Neural cell (in vitro differentiated cells): ENCODE results near the gene ASCL2. TPM values are rescaled to one million over a fixed set of nuclear protein-coding genes. Genes with fewer than 3 reads are reported as not detected.

ENCODE experiments used
- H2AFZ ChIP-seq: fragments of 200-600, 300-800 bp; sonication (generic), shearing (Covaris generic); 2 replicates; pipeline ENCODE4 v1.6.0; 2014; ENCODE audit warnings: low read depth, mild to moderate bottlenecking, antibody characterized with exemption, low read length, moderate library complexity
- H3F3A ChIP-seq: fragments of 200-600 bp; shearing (Covaris generic); 2 replicates; pipeline ENCODE4 v1.6.1; 2016; ENCODE audit warnings: mild to moderate bottlenecking, moderate library complexity, mixed read lengths, antibody characterized with exemption, low read length; ENCODE audit not compliant: insufficient read depth, poor library complexity, severe bottlenecking
- H3K27ac ChIP-seq: fragments of 200-600, 300-800 bp; sonication (generic), shearing (Covaris generic); 2 replicates; pipeline ENCODE4 v1.5.1; 2014; ENCODE audit warnings: mild to moderate bottlenecking, low read length, moderate library complexity
- H3K27me3 ChIP-seq: fragments of 300-800, 200-600 bp; sonication (generic), shearing (Covaris generic); 2 replicates; pipeline ENCODE4 v1.6.0; 2014; ENCODE audit warnings: mild to moderate bottlenecking, low read depth, low read length, moderate library complexity; ENCODE audit not compliant: insufficient read depth
- H3K36me3 ChIP-seq: fragments of 300-800, 200-600 bp; sonication (generic), shearing (Covaris generic); 2 replicates; pipeline ENCODE4 v1.5.1; 2014; ENCODE audit warnings: mild to moderate bottlenecking, antibody characterized with exemption, low read length, moderate library complexity; ENCODE audit not compliant: insufficient read depth
- H3K4me2 ChIP-seq: fragments of 300-800, 200-600 bp; sonication (generic), shearing (Covaris generic); 2 replicates; pipeline ENCODE4 v1.6.0; 2014; ENCODE audit warnings: mild to moderate bottlenecking, low read length
- H3K4me3 ChIP-seq: fragments of 300-800, 200-600 bp; sonication (generic), shearing (Covaris generic); 2 replicates; pipeline ENCODE4 v1.5.1; 2014; ENCODE audit warnings: mild to moderate bottlenecking, low read length, moderate library complexity
- H3K79me2 ChIP-seq: fragments of 200-600 bp; shearing (Covaris generic); replicated peaks from 2 replicates; pipeline ENCODE4 v1.6.0; 2014; ENCODE audit warnings: mild to moderate bottlenecking, low read length, moderate library complexity; ENCODE audit not compliant: insufficient read depth
- H3K9ac ChIP-seq: fragments of 300-800, 200-600 bp; sonication (generic), shearing (Covaris generic); 2 replicates; pipeline ENCODE4 v1.6.1; 2016; ENCODE audit warnings: mild to moderate bottlenecking, low read length, mixed read lengths
- H3K9me2 ChIP-seq: fragments of 200-600 bp; shearing (Covaris generic); 2 replicates; pipeline ENCODE4 v1.6.1; 2016; ENCODE audit warnings: mild to moderate bottlenecking, low read length, mixed read lengths; ENCODE audit not compliant: insufficient read depth
- H3K9me3 ChIP-seq: fragments of 200-600, 300-800 bp; sonication (generic), shearing (Covaris generic); 2 replicates; pipeline ENCODE4 v1.6.1; 2016; ENCODE audit warnings: mild to moderate bottlenecking, mixed run types, low read length, moderate library complexity, mixed read lengths
- H4K20me1 ChIP-seq: fragments of 200-600 bp; shearing (Covaris generic); 2 replicates; pipeline ENCODE4 v1.6.1; 2016; ENCODE audit warnings: mild to moderate bottlenecking, mixed run types; ENCODE audit not compliant: insufficient read depth
- CTCF ChIP-seq: fragments of 450-650 bp; IDR thresholded peaks from 2 replicates; pipeline ENCODE4 v1.5.1; 2014; ENCODE audit warnings: antibody characterized with exemption, mild to moderate bottlenecking, moderate library complexity; ENCODE audit not compliant: poor library complexity, severe bottlenecking
- EP300 ChIP-seq: fragments of 450-650 bp; conservative IDR thresholded peaks from 2 replicates; pipeline ENCODE4 v1.6.1; 2014; ENCODE audit warnings: antibody characterized with exemption, mild to moderate bottlenecking, moderate library complexity; ENCODE audit not compliant: poor library complexity, severe bottlenecking
- EZH2 ChIP-seq: fragments of 200-600, 300-800 bp; shearing (Covaris generic), sonication (generic); IDR thresholded peaks from 2 replicates; pipeline ENCODE4 v1.6.1; 2014; ENCODE audit warnings: antibody characterized with exemption, low read length, borderline replicate concordance, mild to moderate bottlenecking; ENCODE audit not compliant: insufficient read depth, poor library complexity, severe bottlenecking
- MXI1 ChIP-seq: fragments of 450-650 bp; conservative IDR thresholded peaks from 2 replicates; pipeline ENCODE4 v1.6.1; 2014; ENCODE audit warnings: antibody characterized with exemption, mild to moderate bottlenecking; ENCODE audit not compliant: poor library complexity, severe bottlenecking
- POLR2AphosphoS5 ChIP-seq: IDR thresholded peaks from 2 replicates; pipeline ENCODE4 v1.6.1; 2012
- RAD21 ChIP-seq: fragments of 450-650 bp; conservative IDR thresholded peaks from 2 replicates; pipeline ENCODE4 v1.6.1; 2014; ENCODE audit warnings: antibody characterized with exemption, mild to moderate bottlenecking, moderate library complexity
- REST ChIP-seq: IDR thresholded peaks from 2 replicates; pipeline ENCODE4 v1.6.1; 2012; ENCODE audit warnings: borderline replicate concordance
- SMC3 ChIP-seq: fragments of 450-650 bp; conservative IDR thresholded peaks from 2 replicates; pipeline ENCODE4 v1.6.1; 2014; ENCODE audit warnings: antibody characterized with exemption, mild to moderate bottlenecking, moderate library complexity; ENCODE audit not compliant: poor library complexity
- TAF1 ChIP-seq: IDR thresholded peaks from 2 replicates; pipeline ENCODE4 v1.6.1; 2012; ENCODE audit warnings: low read depth
- polyA plus RNA-seq: library from polyadenylated mRNA; depleted of rRNA; stranded (reverse); fragments of >200 nt; gene quantifications from 2 replicates; pipeline ENCODE4 v1.2.3, GENCODE V29; 2014

ASCL2 gene
- polyA plus RNA-seq, 1 donor from 2014 or later: not detected

GRCh38 chr11:2290351-2290841, 20.0 kb upstream of the ASCL2 start:
- no peaks in the 10 kb centered on the region for H3K27me3 ChIP-seq
- no peak overlapping the region for H3K27ac ChIP-seq
- H3K4me3 ChIP-seq: no peak overlapping the region
- no peaks in the 10 kb centered on the region for H3K79me2 ChIP-seq
- H3K36me3 ChIP-seq: no peaks in the 10 kb centered on the region
- no peak for TF ChIP-seq EP300
- no peak for TF ChIP-seq EZH2
- TF ChIP-seq RAD21: no peak
- TF ChIP-seq MXI1: no peak
- no peak for TF ChIP-seq TAF1
- no peak for TF ChIP-seq SMC3
- TF ChIP-seq CTCF: no peak
- TF ChIP-seq POLR2AphosphoS5: no peak
- TF ChIP-seq REST: no peak
- no peak overlapping the region for H3K9ac ChIP-seq
- no peaks in the 10 kb centered on the region for H3F3A ChIP-seq
- H3K4me2 ChIP-seq: no peak overlapping the region
- H2AFZ ChIP-seq: no peak overlapping the region
- H3K9me3 ChIP-seq: no peaks in the 10 kb centered on the region
- H4K20me1 ChIP-seq: no peaks in the 10 kb centered on the region
- no peaks in the 10 kb centered on the region for H3K9me2 ChIP-seq

- TF ChIP-seq CTCF: no peak
- TF ChIP-seq EZH2: no peak
- TF ChIP-seq POLR2AphosphoS5: no peak
- TF ChIP-seq MXI1: no peak
- no peak for TF ChIP-seq RAD21
- no peak for TF ChIP-seq TAF1
- TF ChIP-seq SMC3: no peak
- TF ChIP-seq EP300: no peak
- no peak for TF ChIP-seq REST
- H3K4me2 ChIP-seq: no peak overlapping the region
- no peaks in the 10 kb centered on the region for H3K9me3 ChIP-seq
Observed at GRCh38 chr11:2289859-2290258, 19.5 kb upstream of the ASCL2 start.

More at GRCh38 chr11:2289859-2290258, 19.5 kb upstream of the ASCL2 start:
- no peak overlapping the region for H3K4me3 ChIP-seq
- H3K9me2 ChIP-seq: no peaks in the 10 kb centered on the region
- no peaks in the 10 kb centered on the region for H4K20me1 ChIP-seq
- no peaks in the 10 kb centered on the region for H3K79me2 ChIP-seq
- no peak overlapping the region for H3K27ac ChIP-seq
- H2AFZ ChIP-seq: no peak overlapping the region
- no peaks in the 10 kb centered on the region for H3K27me3 ChIP-seq
- H3F3A ChIP-seq: no peaks in the 10 kb centered on the region
- no peak overlapping the region for H3K9ac ChIP-seq
- no peaks in the 10 kb centered on the region for H3K36me3 ChIP-seq
